SJCRH30 (cell line): ENCODE results near the gene KRTAP12-1. TPM values are rescaled to one million over a fixed set of nuclear protein-coding genes. Genes with fewer than 3 reads are reported as not detected.
"Not testable (repeated sequence)": the region's sequence is repeated elsewhere in the genome, so short reads cannot be mapped to it uniquely, and the experiment has no call there.

Experiments
- DNase-seq, 2 experiments: peaks; one replicate each; pipeline ENCODE4 v3.0.0-alpha.2; 2015 to 2020
- H3K27ac ChIP-seq: fragments of 250-450 bp; sonication (Bioruptor Pico); 2 replicates; pipeline ENCODE4 v1.5.1; 2020; ENCODE audit warnings: mild to moderate bottlenecking, moderate library complexity
- H3K27me3 ChIP-seq: fragments of 250-450 bp; sonication (Bioruptor Pico); 2 replicates; pipeline ENCODE4 v1.5.1; 2020; ENCODE audit warnings: mild to moderate bottlenecking, moderate library complexity
- H3K36me3 ChIP-seq: fragments of 250-450 bp; sonication (Bioruptor Pico); 2 replicates; pipeline ENCODE4 v1.5.1; 2020; ENCODE audit warnings: mild to moderate bottlenecking, moderate library complexity
- H3K4me1 ChIP-seq: fragments of 250-450 bp; sonication (Bioruptor Pico); 2 replicates; pipeline ENCODE4 v1.5.1; 2020; ENCODE audit warnings: mild to moderate bottlenecking, moderate library complexity
- H3K4me3 ChIP-seq: fragments of 250-450 bp; sonication (Bioruptor Pico); 2 replicates; pipeline ENCODE4 v1.5.1; 2020; ENCODE audit warnings: mild to moderate bottlenecking, moderate library complexity
- H3K9me3 ChIP-seq: fragments of 250-450 bp; sonication (Bioruptor Pico); replicated peaks from 2 replicates; pipeline ENCODE4 v1.5.1; 2020; ENCODE audit warnings: mild to moderate bottlenecking, moderate library complexity
- total RNA-seq: library from RNA; depleted of rRNA; stranded (reverse); fragments of >200 nt; shearing (Covaris generic); gene quantifications from 2 replicates; pipeline ENCODE4 v1.2.3, GENCODE V29; 2014

The KRTAP12-1 gene
- total RNA-seq, 1 experiment from 2014 or later = not detected

DNA sequence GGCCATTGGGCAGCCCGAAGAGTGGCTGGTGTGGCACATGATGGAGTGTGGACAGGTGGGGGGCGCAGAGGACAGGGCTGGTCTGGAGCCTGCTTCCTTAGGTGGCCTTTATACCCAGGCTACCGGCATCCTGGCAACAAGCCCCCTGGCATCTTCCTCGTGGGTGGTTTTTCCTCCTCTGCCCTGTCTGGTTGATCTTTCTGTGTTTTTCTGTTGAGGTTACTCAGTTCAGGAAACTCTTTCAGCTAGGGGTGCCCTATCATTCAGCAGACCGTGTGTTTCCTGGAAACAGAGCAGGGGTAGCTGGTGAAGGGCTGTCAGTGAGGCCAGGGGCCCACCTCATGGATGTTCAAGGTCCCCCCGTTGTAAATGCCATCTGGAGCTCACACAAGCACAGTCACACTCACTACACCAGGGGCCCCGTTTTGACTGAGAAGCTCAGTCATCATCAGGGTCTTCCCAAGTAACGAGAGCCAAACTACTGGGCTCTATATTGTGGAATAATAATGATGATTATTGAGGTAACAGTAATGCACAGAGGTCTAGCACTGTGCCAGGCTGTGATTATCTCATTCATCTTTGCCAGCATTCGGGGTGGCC is 27.3 kb downstream of the KRTAP12-1 start, which contains the start of gene KRTAP12-4:
TSS of gene KRTAP12-4 (minus strand) at position 84 of the 600 bp plus-strand sequence. CDS start at position 39, 45 bp downstream.
- Histone ChIP-seq H3K36me3 (no peaks in the 10 kb centered on the region), H3K27me3 (no peaks in the 10 kb centered on the region), H3K9me3 (peaks cover 6% of the 10 kb centered on the region; the same call in 1 of the 2 replicates), H3K4me1 (no peaks in the 10 kb centered on the region), H3K4me3 (no peak within 1 kb of the TSS), H3K27ac (no peak within 1 kb of the TSS)
- no peak for DNase-seq

- Histone ChIP-seq H3K27me3 (no peaks in the 10 kb centered on the region), H3K27ac (no peak overlapping the region)
- DNase-seq = no peak
Measured at GRCh38 chr21:44653656-44654575, 28.0 kb downstream of the KRTAP12-1 start.

GRCh38 chr21:44653123-44653522 is 28.8 kb downstream of the KRTAP12-1 start:
- peaks cover 9% of the 10 kb centered on the region; the same call in 1 of the 2 replicates for H3K4me1 ChIP-seq
- DNase-seq = no peak
- no peak overlapping the region for H3K4me3 ChIP-seq
- no peak overlapping the region for H3K27ac ChIP-seq
- H3K27me3 ChIP-seq = no peaks in the 10 kb centered on the region
- H3K9me3 ChIP-seq = peaks cover 6% of the 10 kb centered on the region; the same call in 1 of the 2 replicates
- H3K36me3 ChIP-seq = no peaks in the 10 kb centered on the region

More at GRCh38 chr21:44653656-44654575, 28.0 kb downstream of the KRTAP12-1 start:
- H3K36me3 ChIP-seq = no peaks in the 10 kb centered on the region
- H3K4me1 ChIP-seq = peaks cover 1% of the 10 kb centered on the region; the same call in 1 of the 2 replicates
- no peak overlapping the region for H3K4me3 ChIP-seq
- peaks cover 6% of the 10 kb centered on the region; the same call in 1 of the 2 replicates for H3K9me3 ChIP-seq

- Histone ChIP-seq H3K27me3 (no peaks in the 10 kb centered on the region), H3K36me3 (no peaks in the 10 kb centered on the region), H3K9me3 (peaks cover 1% of the 10 kb centered on the region; the same call in 1 of the 2 replicates), H3K4me3 (no peak overlapping the region), H3K4me1 (peaks cover 19% of the 10 kb centered on the region), H3K27ac (no peak overlapping the region)
- no peak for DNase-seq
Measured at GRCh38 chr21:44650973-44651675, 30.8 kb downstream of the KRTAP12-1 start.

GRCh38 chr21:44650265-44650972 is 31.5 kb downstream of the KRTAP12-1 start:
- no peak overlapping the region for H3K4me3 ChIP-seq
- no peak for DNase-seq
- H3K9me3 ChIP-seq = no peaks in the 10 kb centered on the region
- H3K4me1 ChIP-seq = peaks cover 19% of the 10 kb centered on the region
- no peaks in the 10 kb centered on the region for H3K36me3 ChIP-seq
- H3K27ac ChIP-seq = no peak overlapping the region
- no peaks in the 10 kb centered on the region for H3K27me3 ChIP-seq

GRCh38 chr21:44649521-44650100 is 32.4 kb downstream of the KRTAP12-1 start:
- Histone ChIP-seq H3K4me1 (peaks cover 19% of the 10 kb centered on the region), H3K9me3 (no peaks in the 10 kb centered on the region), H3K4me3 (no peak overlapping the region), H3K27me3 (no peaks in the 10 kb centered on the region), H3K27ac (no peak overlapping the region), H3K36me3 (no peaks in the 10 kb centered on the region)
- DNase-seq = no peak

DNA sequence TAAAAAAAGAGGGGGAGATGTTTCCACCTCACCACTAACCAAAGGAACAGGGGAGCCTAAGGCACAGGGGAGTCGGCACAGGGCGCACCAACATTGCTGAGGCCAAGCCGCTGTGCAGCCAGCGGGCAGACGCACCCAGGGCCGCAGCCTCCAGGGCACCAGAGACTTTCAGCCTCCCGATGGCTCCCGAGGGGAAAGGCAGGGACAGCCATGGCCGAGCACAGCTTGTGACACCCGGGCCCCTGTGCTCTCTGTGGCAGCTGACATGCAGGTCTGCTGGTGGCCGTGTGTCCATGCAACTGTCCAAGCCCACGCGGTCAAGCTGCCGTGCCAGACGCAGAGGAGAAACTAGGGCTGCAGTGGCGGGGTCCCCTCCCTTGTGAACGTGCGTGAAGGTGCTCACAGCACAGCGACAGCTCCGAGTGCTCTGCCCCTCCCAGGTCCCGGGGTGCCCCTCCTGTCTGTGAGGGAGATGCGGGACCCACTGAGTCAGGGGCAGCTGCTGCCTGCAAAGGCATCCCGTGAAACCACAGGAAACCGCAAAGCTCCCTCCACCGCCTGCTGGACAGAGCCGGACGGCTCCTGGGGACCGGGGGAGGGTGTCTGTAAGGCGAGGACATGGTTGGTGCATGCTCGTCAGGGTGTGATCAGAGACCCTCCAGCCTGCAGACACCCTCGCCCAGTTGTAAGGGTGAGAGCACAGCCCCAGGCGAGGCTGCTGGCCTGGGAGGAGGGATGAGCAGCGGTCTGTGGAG is 33.2 kb downstream of the KRTAP12-1 start:
- Histone ChIP-seq H3K9me3 (no peaks in the 10 kb centered on the region; the same call in 1 of the 2 replicates), H3K4me1 (peaks cover 19% of the 10 kb centered on the region), H3K36me3 (no peaks in the 10 kb centered on the region), H3K27me3 (no peaks in the 10 kb centered on the region), H3K4me3 (no peak overlapping the region), H3K27ac (no peak overlapping the region)
- peak; percentile 41 to 42 for DNase-seq

DNA sequence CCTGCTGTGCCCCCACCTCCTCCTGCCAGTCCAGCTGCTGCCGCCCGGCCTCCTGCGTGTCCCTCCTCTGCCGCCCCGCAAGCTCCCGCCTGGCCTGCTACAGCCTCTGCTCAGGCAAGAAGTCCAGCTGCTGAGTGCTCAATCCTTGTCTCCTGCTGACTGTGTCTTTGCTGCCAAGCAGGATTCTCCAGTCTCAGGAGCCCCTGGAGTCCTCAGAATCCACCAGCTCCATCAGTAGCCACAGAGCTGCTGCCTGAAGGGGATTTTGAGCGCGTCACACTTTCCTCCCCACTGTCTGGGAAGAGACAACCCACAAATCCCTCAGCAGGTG is 34.8 kb downstream of the KRTAP12-1 start:
- DNase-seq = peak; percentile 45 to 64
- H3K36me3 ChIP-seq = no peaks in the 10 kb centered on the region
- no peak overlapping the region for H3K4me3 ChIP-seq
- H3K4me1 ChIP-seq = peaks cover 19% of the 10 kb centered on the region
- no peaks in the 10 kb centered on the region; the same call in 1 of the 2 replicates for H3K9me3 ChIP-seq
- no peaks in the 10 kb centered on the region for H3K27me3 ChIP-seq
- H3K27ac ChIP-seq = no peak overlapping the region

DNA sequence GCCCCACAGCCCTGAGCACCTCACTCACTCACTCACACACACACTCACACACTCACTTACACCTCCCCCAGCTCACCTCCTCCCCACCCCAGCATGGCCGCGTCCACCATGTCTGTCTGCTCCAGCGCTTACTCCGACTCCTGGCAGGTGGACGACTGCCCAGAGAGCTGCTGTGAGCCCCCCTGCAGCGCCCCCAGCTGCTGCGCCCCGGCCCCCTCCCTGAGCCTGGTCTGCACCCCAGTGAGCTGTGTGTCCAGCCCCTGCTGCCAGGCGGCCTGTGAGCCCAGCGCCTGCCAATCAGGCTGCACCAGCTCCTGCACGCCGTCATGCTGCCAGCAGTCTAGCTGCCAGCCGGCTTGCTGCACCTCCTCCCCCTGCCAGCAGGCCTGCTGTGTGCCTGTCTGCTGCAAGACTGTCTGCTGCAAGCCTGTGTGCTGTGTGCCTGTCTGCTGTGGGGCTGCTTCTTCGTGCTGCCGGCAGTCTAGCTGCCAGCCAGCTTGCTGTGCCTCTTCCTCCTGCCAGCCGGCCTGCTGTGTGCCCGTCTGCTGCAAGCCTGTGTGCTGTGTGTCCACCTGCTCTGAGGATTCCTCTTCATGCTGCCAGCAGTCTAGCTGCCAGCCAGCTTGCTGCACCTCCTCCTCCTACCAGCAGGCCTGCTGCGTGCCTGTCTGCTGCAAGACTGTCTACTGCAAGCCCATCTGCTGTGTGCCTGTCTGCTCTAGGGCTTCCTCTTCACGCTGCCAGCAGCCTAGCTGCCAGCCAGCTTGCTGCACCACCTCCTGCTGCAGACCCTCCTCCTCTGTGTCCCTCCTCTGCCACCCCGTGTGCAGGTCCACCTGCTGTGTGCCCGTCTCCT is 35.4 kb downstream of the KRTAP12-1 start, which contains the start of gene KRTAP10-11:
TSS of gene KRTAP10-11 (plus strand) at position 49 of the 856 bp plus-strand sequence. CDS start at position 94, 45 bp downstream.
- not testable (repeated sequence) for H3K4me3 ChIP-seq, H3K27ac ChIP-seq, H3K9me3 ChIP-seq, DNase-seq, H3K27me3 ChIP-seq, H3K36me3 ChIP-seq
- H3K4me1 ChIP-seq = peaks cover 19% of the 10 kb centered on the region

- H3K9me3 ChIP-seq = no peaks in the 10 kb centered on the region; the same call in 1 of the 2 replicates
- no peak for DNase-seq
- H3K36me3 ChIP-seq = no peaks in the 10 kb centered on the region
- H3K27ac ChIP-seq = no peak overlapping the region
- H3K27me3 ChIP-seq = no peaks in the 10 kb centered on the region
- H3K4me1 ChIP-seq = peaks cover 19% of the 10 kb centered on the region
- no peak overlapping the region for H3K4me3 ChIP-seq
Measured at GRCh38 chr21:44644878-44645277, 37.1 kb downstream of the KRTAP12-1 start.

- H3K4me1 ChIP-seq = peaks cover 17% of the 10 kb centered on the region
Measured at GRCh38 chr21:44643741-44644310, 38.1 kb downstream of the KRTAP12-1 start.

DNA sequence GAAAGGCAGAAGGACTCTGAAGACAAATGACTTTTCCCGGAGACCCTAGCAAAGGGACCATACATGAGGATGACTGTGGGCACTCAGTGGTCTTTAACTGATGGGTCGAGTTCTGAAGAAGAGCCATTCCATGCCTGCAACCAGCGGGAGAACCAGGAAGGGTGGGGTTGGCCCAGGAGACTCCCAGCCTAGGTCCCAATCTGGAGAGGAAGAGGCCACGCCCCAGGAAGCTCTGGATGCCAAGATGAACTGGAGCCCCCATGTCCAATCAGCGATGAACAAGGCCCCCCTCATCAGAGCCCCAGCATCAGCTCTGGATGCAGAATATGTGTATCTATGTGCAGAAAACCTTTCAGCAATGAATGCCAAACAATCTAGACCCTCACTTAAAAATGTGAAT is 41.2 kb downstream of the KRTAP12-1 start:
- no peak overlapping the region for H3K27ac ChIP-seq
- H3K9me3 ChIP-seq = no peaks in the 10 kb centered on the region; the same call in 1 of the 2 replicates
- H3K36me3 ChIP-seq = no peaks in the 10 kb centered on the region
- H3K4me3 ChIP-seq = no peak overlapping the region
- H3K4me1 ChIP-seq = no peaks in the 10 kb centered on the region
- H3K27me3 ChIP-seq = no peaks in the 10 kb centered on the region
- DNase-seq = no peak

More at GRCh38 chr21:44643741-44644310, 38.1 kb downstream of the KRTAP12-1 start:
- no peak for DNase-seq
- Histone ChIP-seq H3K9me3 (no peaks in the 10 kb centered on the region; the same call in 1 of the 2 replicates), H3K27ac (no peak overlapping the region), H3K27me3 (no peaks in the 10 kb centered on the region), H3K36me3 (no peaks in the 10 kb centered on the region), H3K4me3 (no peak overlapping the region)
